Activated CD4-positive, alpha-beta memory T cell treated with anti-CD3 and anti-CD28 coated beads for 36 hours (primary cell): ENCODE data around the gene GSK3B. TPM values are rescaled to one million over a fixed set of nuclear protein-coding genes. Genes with fewer than 3 reads are reported as not detected.

ENCODE experiments used
- CTCF ChIA-PET: fragments of 350-600 bp; sonication (Branson Sonifier 250); formaldehyde crosslinking; loops from one replicate; lab custom pipeline; 2021; ENCODE audit warnings: antibody characterized with exemption, inconsistent platforms; lab: Charles Lee
- POLR2A ChIA-PET: fragments of 350-600 bp; sonication (Branson Sonifier 250); formaldehyde crosslinking; loops from one replicate; lab custom pipeline; 2021; ENCODE audit warnings: antibody characterized with exemption; lab: Charles Lee
- DNase-seq: peaks from one replicate; pipeline ENCODE4 v3.0.0-alpha.2; 2020
- H3K27ac Mint-ChIP-seq: one replicate; pipeline ENCODE4 v1.8.0; 2021; ENCODE audit warnings: mixed read lengths
- H3K27me3 Mint-ChIP-seq: one replicate; pipeline ENCODE4 v1.8.0; 2021; ENCODE audit warnings: mixed read lengths
- H3K36me3 Mint-ChIP-seq: one replicate; pipeline ENCODE4 v1.8.0; 2021; ENCODE audit warnings: mixed read lengths
- H3K4me1 Mint-ChIP-seq: one replicate; pipeline ENCODE4 v1.8.0; 2021; ENCODE audit warnings: low read depth, mixed read lengths
- H3K4me3 Mint-ChIP-seq: one replicate; pipeline ENCODE4 v1.8.0; 2021; ENCODE audit warnings: mild to moderate bottlenecking, mixed read lengths
- H3K9me3 Mint-ChIP-seq: one replicate; pipeline ENCODE4 v1.8.0; 2021; ENCODE audit warnings: mixed read lengths
- intact Hi-C: fragments of 100-400 bp; cut with micrococcal nuclease; formaldehyde crosslinking; loops from one replicate; pipeline ENCODE4 v1.15.1; 2023
- total RNA-seq, 2 experiments: library from RNA; stranded (reverse); gene quantifications; one replicate each; pipeline ENCODE4 v1.2.3, GENCODE V29; 2021

The GSK3B gene
- total RNA-seq, 2 experiments from 2014 or later: 25.5 to 27.1 TPM

- no peak overlapping the region for H3K27ac Mint-ChIP-seq
- H3K4me3 Mint-ChIP-seq: no peak overlapping the region
- CTCF ChIA-PET: interaction anchor here (0.7 kb wide), 1 partner anchor 10 kb away, joined by 4 read pairs; no protein-coding TSS in a partner anchor
- DNase-seq: no peak
- H3K4me1 Mint-ChIP-seq: peaks cover 19% of the 10 kb centered on the region
- intact Hi-C loops: no loop called here
- H3K9me3 Mint-ChIP-seq: no peaks in the 10 kb centered on the region
- POLR2A ChIA-PET: no interaction called here
- H3K36me3 Mint-ChIP-seq: peaks cover 3% of the 10 kb centered on the region
- H3K27me3 Mint-ChIP-seq: no peaks in the 10 kb centered on the region
Measured at GRCh38 chr3:119950666-119951325, 143.5 kb downstream of the GSK3B start.

DNA sequence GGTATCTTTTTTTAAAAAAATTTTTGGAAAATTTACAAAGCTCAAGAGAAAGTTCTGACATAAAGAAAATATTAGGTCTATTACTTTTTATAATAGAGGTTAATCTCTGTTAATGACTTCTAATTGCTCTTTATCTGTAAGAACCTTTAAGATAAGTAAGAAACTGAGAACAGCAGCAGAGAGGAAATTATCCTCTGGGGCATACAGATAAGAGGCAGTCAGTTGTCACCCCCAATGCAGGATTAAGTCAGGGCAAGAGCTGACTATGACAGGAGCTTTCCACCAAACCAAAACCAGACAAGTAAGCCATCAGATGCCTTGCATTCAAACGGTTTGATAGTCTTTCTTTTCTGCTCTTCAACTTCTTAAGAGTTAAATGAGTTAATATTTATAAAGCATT lies 149.0 kb downstream of the GSK3B start:
- POLR2A ChIA-PET: no interaction called here
- Mint-ChIP-seq H3K36me3 (peaks cover 4% of the 10 kb centered on the region), H3K4me3 (no peak overlapping the region), H3K4me1 (peaks cover 25% of the 10 kb centered on the region), H3K27me3 (no peaks in the 10 kb centered on the region), H3K27ac (no peak overlapping the region), H3K9me3 (no peaks in the 10 kb centered on the region)
- intact Hi-C loops: no loop called here
- CTCF ChIA-PET: no interaction called here
- no peak for DNase-seq

DNA sequence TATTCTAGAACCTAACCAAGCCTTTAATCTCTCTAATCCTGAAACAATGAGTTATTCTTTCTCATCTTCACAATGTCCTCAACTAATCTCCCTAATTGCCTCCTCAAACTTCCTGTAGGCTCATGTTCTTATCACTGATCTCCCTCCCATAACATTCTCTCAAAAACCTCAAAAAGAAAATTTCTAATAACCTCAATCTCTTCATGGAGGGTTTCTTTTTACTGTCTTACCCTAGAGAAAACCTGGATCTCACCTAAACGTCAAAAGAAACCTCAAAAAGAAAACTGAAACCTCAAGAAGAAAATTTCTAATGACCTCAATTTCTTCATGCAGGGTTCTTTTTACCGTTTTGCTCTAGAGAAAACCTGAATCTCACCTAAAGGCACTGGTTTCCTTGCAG lies 150.2 kb downstream of the GSK3B start:
- Mint-ChIP-seq H3K36me3 (peaks cover 5% of the 10 kb centered on the region), H3K9me3 (no peaks in the 10 kb centered on the region), H3K27me3 (no peaks in the 10 kb centered on the region), H3K4me3 (no peak overlapping the region), H3K27ac (no peak overlapping the region), H3K4me1 (peaks cover 24% of the 10 kb centered on the region)
- POLR2A ChIA-PET: no interaction called here
- no peak for DNase-seq
- intact Hi-C loops: no loop called here
- CTCF ChIA-PET: no interaction called here

- ChIA-PET POLR2A (no interaction called here), CTCF (interaction anchor here (0.6 kb wide), 1 partner anchor 53 kb away, joined by 5 read pairs; no protein-coding TSS in a partner anchor)
Measured at GRCh38 chr3:119939077-119939476, 155.2 kb downstream of the GSK3B start.

DNA sequence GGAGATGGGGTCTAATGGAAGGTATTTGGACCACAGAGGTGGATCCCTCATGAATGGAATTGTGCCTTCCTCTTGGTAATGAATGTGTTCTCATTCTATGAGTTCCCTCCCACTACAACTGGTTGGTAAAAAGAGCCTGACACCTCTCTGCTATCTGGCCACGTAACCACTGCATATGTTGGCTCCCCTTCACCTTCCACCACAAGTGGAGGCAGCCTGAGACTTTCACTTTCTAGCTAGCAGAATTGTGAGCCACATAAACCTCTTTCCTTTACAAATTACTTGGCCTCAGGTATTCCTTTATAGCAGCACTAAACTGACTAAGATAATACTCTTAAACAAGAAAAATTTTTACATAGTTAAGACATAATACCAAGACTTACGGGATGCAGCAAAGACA lies 157.0 kb downstream of the GSK3B start:
- Mint-ChIP-seq H3K27ac (peak overlapping the region; percentile 44), H3K27me3 (no peaks in the 10 kb centered on the region), H3K36me3 (peaks cover 2% of the 10 kb centered on the region), H3K4me1 (peaks cover 34% of the 10 kb centered on the region), H3K4me3 (no peak overlapping the region), H3K9me3 (peaks cover 2% of the 10 kb centered on the region)
- intact Hi-C loops: loop anchor here (1.0 kb wide), 2 partner anchors 25 to 157 kb away; partner anchors contain the start of gene GSK3B
- POLR2A ChIA-PET: interaction anchor here (0.7 to 1.2 kb wide), 2 partner anchors 25 to 156 kb away, joined by 3 read pairs; no protein-coding TSS in a partner anchor
- CTCF ChIA-PET: interaction anchor here (1.7 kb wide), 1 partner anchor 26 kb away, joined by 4 read pairs; no protein-coding TSS in a partner anchor
- peak; percentile 72 for DNase-seq

More at GRCh38 chr3:119939077-119939476, 155.2 kb downstream of the GSK3B start:
- Mint-ChIP-seq H3K27me3 (no peaks in the 10 kb centered on the region), H3K27ac (no peak overlapping the region), H3K9me3 (peaks cover 2% of the 10 kb centered on the region), H3K4me3 (no peak overlapping the region), H3K36me3 (peaks cover 2% of the 10 kb centered on the region), H3K4me1 (peaks cover 39% of the 10 kb centered on the region)
- DNase-seq: no peak
- intact Hi-C loops: no loop called here

DNA sequence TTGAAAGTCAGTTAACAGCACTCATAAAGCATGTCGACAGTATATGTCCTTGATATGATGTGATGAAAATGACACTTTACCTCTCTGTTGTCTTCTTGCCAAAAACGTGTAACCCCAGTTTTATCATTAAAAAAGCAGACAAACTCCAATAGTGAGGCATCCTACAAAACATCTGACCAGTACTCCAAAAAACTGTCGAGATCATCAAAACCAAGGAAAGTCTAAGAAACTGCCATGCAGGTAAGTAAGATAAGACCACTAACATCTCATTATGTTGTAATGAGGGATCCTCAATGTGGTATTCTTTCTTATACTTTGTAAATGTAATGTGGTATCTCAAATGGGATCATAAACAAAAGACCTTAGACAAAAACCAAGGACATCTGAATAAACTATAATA lies 160.0 kb downstream of the GSK3B start:
- H3K4me3 Mint-ChIP-seq: no peak overlapping the region

GRCh38 chr3:119933207-119933606 lies 161.0 kb downstream of the GSK3B start:
- intact Hi-C loops: no loop called here
- Mint-ChIP-seq H3K36me3 (no peaks in the 10 kb centered on the region), H3K27me3 (no peaks in the 10 kb centered on the region)

More for the DNA sequence above, 160.0 kb downstream of the GSK3B start:
- H3K27ac Mint-ChIP-seq: no peak overlapping the region
- H3K27me3 Mint-ChIP-seq: no peaks in the 10 kb centered on the region
- H3K9me3 Mint-ChIP-seq: peaks cover 2% of the 10 kb centered on the region
- no peak for DNase-seq
- peaks cover 38% of the 10 kb centered on the region for H3K4me1 Mint-ChIP-seq
- ChIA-PET POLR2A (no interaction called here), CTCF (no interaction called here)
- intact Hi-C loops: no loop called here
- H3K36me3 Mint-ChIP-seq: no peaks in the 10 kb centered on the region

GRCh38 chr3:119930286-119930685 lies 164.0 kb downstream of the GSK3B start:
- no peaks in the 10 kb centered on the region for H3K36me3 Mint-ChIP-seq
- DNase-seq: no peak
- H3K27me3 Mint-ChIP-seq: no peaks in the 10 kb centered on the region
- ChIA-PET POLR2A (no interaction called here), CTCF (no interaction called here)
- H3K4me1 Mint-ChIP-seq: peaks cover 10% of the 10 kb centered on the region
- H3K9me3 Mint-ChIP-seq: no peaks in the 10 kb centered on the region
- H3K4me3 Mint-ChIP-seq: no peak overlapping the region
- H3K27ac Mint-ChIP-seq: no peak overlapping the region
- intact Hi-C loops: no loop called here

More at GRCh38 chr3:119933207-119933606, 161.0 kb downstream of the GSK3B start:
- H3K4me3 Mint-ChIP-seq: no peak overlapping the region
- no peak overlapping the region for H3K27ac Mint-ChIP-seq
- ChIA-PET CTCF (no interaction called here), POLR2A (no interaction called here)
- no peak for DNase-seq
- peaks cover 2% of the 10 kb centered on the region for H3K9me3 Mint-ChIP-seq
- peaks cover 33% of the 10 kb centered on the region for H3K4me1 Mint-ChIP-seq

GRCh38 chr3:119927190-119927589 lies 167.1 kb downstream of the GSK3B start:
- POLR2A ChIA-PET: no interaction called here
- no peaks in the 10 kb centered on the region for H3K9me3 Mint-ChIP-seq

GRCh38 chr3:119924111-119925094 lies 169.8 kb downstream of the GSK3B start:
- peaks cover 2% of the 10 kb centered on the region for H3K9me3 Mint-ChIP-seq

More at GRCh38 chr3:119927190-119927589, 167.1 kb downstream of the GSK3B start:
- H3K27ac Mint-ChIP-seq: no peak overlapping the region
- H3K4me1 Mint-ChIP-seq: peaks cover 14% of the 10 kb centered on the region
- CTCF ChIA-PET: no interaction called here
- H3K27me3 Mint-ChIP-seq: no peaks in the 10 kb centered on the region
- DNase-seq: no peak
- H3K4me3 Mint-ChIP-seq: no peak overlapping the region
- H3K36me3 Mint-ChIP-seq: no peaks in the 10 kb centered on the region
- intact Hi-C loops: no loop called here

GRCh38 chr3:119918992-119919933 lies 175.0 kb downstream of the GSK3B start:
- CTCF ChIA-PET: no interaction called here
- Mint-ChIP-seq H3K36me3 (peaks cover 23% of the 10 kb centered on the region), H3K9me3 (peaks cover 2% of the 10 kb centered on the region), H3K27ac (no peak overlapping the region), H3K4me1 (peaks cover 20% of the 10 kb centered on the region), H3K27me3 (no peaks in the 10 kb centered on the region), H3K4me3 (no peak overlapping the region)
- POLR2A ChIA-PET: no interaction called here
- no peak for DNase-seq
- intact Hi-C loops: loop anchor here (10.0 kb wide), 1 partner anchor 606 kb away; no protein-coding TSS in a partner anchor

More at GRCh38 chr3:119924111-119925094, 169.8 kb downstream of the GSK3B start:
- no peak overlapping the region for H3K4me3 Mint-ChIP-seq
- no peaks in the 10 kb centered on the region for H3K27me3 Mint-ChIP-seq
- H3K36me3 Mint-ChIP-seq: peaks cover 9% of the 10 kb centered on the region
- no peak for DNase-seq
- ChIA-PET CTCF (no interaction called here), POLR2A (no interaction called here)
- intact Hi-C loops: no loop called here
- peaks cover 14% of the 10 kb centered on the region for H3K4me1 Mint-ChIP-seq
- H3K27ac Mint-ChIP-seq: no peak overlapping the region
